B cell (primary cell): ENCODE data around the gene MYT1. TPM values are rescaled to one million over a fixed set of nuclear protein-coding genes. Genes with fewer than 3 reads are reported as not detected.

Experiments
- ATAC-seq: fragments of 200-7000 bp; cut with Tn5 transposase; one replicate; pipeline ENCODE4 v1.10.0; 2021; ENCODE audit warnings: low read depth, mild to moderate bottlenecking, moderate number of reproducible peaks, moderate library complexity
- CTCF ChIA-PET: fragments of 350-600 bp; sonication (Branson Sonifier 250); formaldehyde crosslinking; loops from one replicate; lab custom pipeline; 2021; ENCODE audit warnings: antibody characterized with exemption, inconsistent platforms; lab: Charles Lee
- POLR2A ChIA-PET: fragments of 350-600 bp; sonication (Branson Sonifier 250); formaldehyde crosslinking; loops from one replicate; lab custom pipeline; 2021; ENCODE audit warnings: antibody characterized with exemption; lab: Charles Lee
- DNase-seq: peaks from one replicate; pipeline ENCODE4 v3.0.0; 2013
- H2AFZ ChIP-seq: 2 replicates; pipeline ENCODE4 v1.6.1; 2012; ENCODE audit warnings: mild to moderate bottlenecking, low read depth, low read length; ENCODE audit not compliant: insufficient read depth, poor library complexity, severe bottlenecking
- H3K27ac ChIP-seq, 2 donors: 1 replicate in 1 of 2; 2 replicates in 1 of 2; pipeline ENCODE4 v1.5.1; 2012 to 2013; ENCODE audit warnings: low read length in 2 of 2, mild to moderate bottlenecking in 2 of 2, moderate library complexity in 1 of 2
- H3K27me3 ChIP-seq, 4 experiments: fragments of 200-600 bp in 1 of 4; sonication (generic) in 1 of 4; replicated peaks in 1 of 4; 1 replicate in 2 of 4; 2 replicates in 2 of 4; pipeline versions ENCODE4 v1.6.1 to v1.7.0; 2013 to 2016; ENCODE audit warnings: low read length in 3 of 4, mild to moderate bottlenecking in 2 of 4, mixed read lengths in 1 of 4, moderate library complexity in 1 of 4; ENCODE audit not compliant: insufficient read depth in 4 of 4, control insufficient read depth in 3 of 4; ENCODE audit errors: control extremely low read depth in 1 of 4
- H3K36me3 ChIP-seq, 2 experiments: replicated peaks in 1 of 2; 1 replicate in 1 of 2; 2 replicates in 1 of 2; pipeline versions ENCODE4 v1.6.1 to v1.7.1; 2013; ENCODE audit warnings: low read length in 1 of 2; ENCODE audit not compliant: insufficient read depth in 2 of 2, control insufficient read depth in 1 of 2; ENCODE audit errors: control extremely low read depth in 1 of 2, extremely low read depth in 1 of 2
- H3K4me1 ChIP-seq, 2 donors: fragments of 200-600 bp in 1 of 2; sonication (generic) in 1 of 2; 1 replicate in 1 of 2; 2 replicates in 1 of 2; pipeline versions ENCODE4 v1.5.1 to v1.6.1; 2013 to 2017; ENCODE audit warnings: low read length in 2 of 2; ENCODE audit not compliant: control insufficient read depth in 2 of 2, insufficient read depth in 2 of 2
- H3K4me2 ChIP-seq: replicated peaks from 2 replicates; pipeline ENCODE3; 2012; ENCODE audit warnings: mild to moderate bottlenecking, low read depth, low read length; ENCODE audit not compliant: poor library complexity, severe bottlenecking
- H3K4me3 ChIP-seq, 5 experiments: fragments of 200-600 bp in 1 of 5; sonication (generic) in 1 of 5; 1 replicate in 3 of 5; 2 replicates in 2 of 5; pipeline versions ENCODE4 v1.5.1 to v1.7.0; 2011 to 2016; ENCODE audit warnings: low read length in 4 of 5, mild to moderate bottlenecking in 4 of 5, low read depth in 2 of 5, control low read depth in 1 of 5, moderate library complexity in 1 of 5; ENCODE audit not compliant: insufficient read depth in 1 of 5; ENCODE audit errors: control extremely low read depth in 1 of 5, extremely low read depth in 1 of 5
- H3K79me2 ChIP-seq: fragments of 200-600 bp; sonication (generic); one replicate; pipeline ENCODE4 v1.6.0; 2016; ENCODE audit warnings: low read length; ENCODE audit not compliant: control insufficient read depth, insufficient read depth
- H3K9ac ChIP-seq: fragments of 200-600 bp; sonication (generic); 2 replicates; pipeline ENCODE4 v1.6.1; 2017; ENCODE audit warnings: mild to moderate bottlenecking, low read length, moderate library complexity
- H3K9me3 ChIP-seq, 3 donors: one replicate each; pipeline versions ENCODE4 v1.6.1 to v1.7.1; 2013; ENCODE audit warnings: low read length in 2 of 3; ENCODE audit not compliant: control insufficient read depth in 2 of 3, insufficient read depth in 1 of 3; ENCODE audit errors: control extremely low read depth in 1 of 3
- H4K20me1 ChIP-seq: 2 replicates; pipeline ENCODE4 v1.6.0; 2012; ENCODE audit warnings: mild to moderate bottlenecking, low read length; ENCODE audit not compliant: insufficient read depth, control insufficient read depth, poor library complexity, severe bottlenecking
- H3K27ac Mint-ChIP-seq: one replicate; pipeline ENCODE4 v1.8.0; 2021; ENCODE audit warnings: mixed read lengths
- H3K27me3 Mint-ChIP-seq: one replicate; pipeline ENCODE4 v1.8.0; 2021; ENCODE audit warnings: mixed read lengths
- H3K4me1 Mint-ChIP-seq: one replicate; pipeline ENCODE4 v1.8.0; 2021; ENCODE audit warnings: mixed read lengths
- H3K4me3 Mint-ChIP-seq: one replicate; pipeline ENCODE4 v1.8.0; 2021; ENCODE audit warnings: mixed read lengths
- H3K9me3 Mint-ChIP-seq: one replicate; pipeline ENCODE4 v1.8.0; 2022; ENCODE audit warnings: mixed read lengths; ENCODE audit not compliant: insufficient read depth
- EZH2 ChIP-seq: IDR thresholded peaks from 2 replicates; pipeline ENCODE4 v1.6.1; 2012; ENCODE audit warnings: borderline replicate concordance, low read depth, mild to moderate bottlenecking, moderate library complexity, low read length; ENCODE audit not compliant: insufficient read depth, poor library complexity, severe bottlenecking
- WGBS: methylation state at CpG from one replicate; pipeline ENCODE4 v1.1.5; 2013; ENCODE audit warnings: missing lambda C conversion rate; ENCODE audit not compliant: insufficient coverage; 5-methylcytosine and 5-hydroxymethylcytosine counted together
- intact Hi-C: fragments of 100-400 bp; cut with micrococcal nuclease; formaldehyde crosslinking; loops from one replicate; pipeline ENCODE4 v1.10.0; 2022
- polyA plus RNA-seq: library from polyadenylated mRNA; depleted of rRNA; stranded (reverse); fragments of >200 nt; gene quantifications from 2 replicates; pipeline ENCODE4 v1.2.3, GENCODE V29; 2012
- total RNA-seq, 2 donors: library from RNA; stranded (reverse); fragments of 120-200 nt in 1 of 2; gene quantifications; 1 replicate in 1 of 2; 2 replicates in 1 of 2; pipeline versions ENCODE4 v1.2.3 to v1.2.4, GENCODE V29; 2013 to 2022
- TF ChIP-seq, protein P1 (sequence below): fragments of 200-600 bp; IDR thresholded peaks from one replicate; pipeline ENCODE4 v1.8.0; 2022; ENCODE audit warnings: antibody characterized with exemption, mild to moderate bottlenecking

Gene MYT1
- total and polyA plus RNA-seq, 2 donors (not counting 1 experiment from before 2014, with no cell fraction given): 0.49 to 42.2 TPM

DNA sequence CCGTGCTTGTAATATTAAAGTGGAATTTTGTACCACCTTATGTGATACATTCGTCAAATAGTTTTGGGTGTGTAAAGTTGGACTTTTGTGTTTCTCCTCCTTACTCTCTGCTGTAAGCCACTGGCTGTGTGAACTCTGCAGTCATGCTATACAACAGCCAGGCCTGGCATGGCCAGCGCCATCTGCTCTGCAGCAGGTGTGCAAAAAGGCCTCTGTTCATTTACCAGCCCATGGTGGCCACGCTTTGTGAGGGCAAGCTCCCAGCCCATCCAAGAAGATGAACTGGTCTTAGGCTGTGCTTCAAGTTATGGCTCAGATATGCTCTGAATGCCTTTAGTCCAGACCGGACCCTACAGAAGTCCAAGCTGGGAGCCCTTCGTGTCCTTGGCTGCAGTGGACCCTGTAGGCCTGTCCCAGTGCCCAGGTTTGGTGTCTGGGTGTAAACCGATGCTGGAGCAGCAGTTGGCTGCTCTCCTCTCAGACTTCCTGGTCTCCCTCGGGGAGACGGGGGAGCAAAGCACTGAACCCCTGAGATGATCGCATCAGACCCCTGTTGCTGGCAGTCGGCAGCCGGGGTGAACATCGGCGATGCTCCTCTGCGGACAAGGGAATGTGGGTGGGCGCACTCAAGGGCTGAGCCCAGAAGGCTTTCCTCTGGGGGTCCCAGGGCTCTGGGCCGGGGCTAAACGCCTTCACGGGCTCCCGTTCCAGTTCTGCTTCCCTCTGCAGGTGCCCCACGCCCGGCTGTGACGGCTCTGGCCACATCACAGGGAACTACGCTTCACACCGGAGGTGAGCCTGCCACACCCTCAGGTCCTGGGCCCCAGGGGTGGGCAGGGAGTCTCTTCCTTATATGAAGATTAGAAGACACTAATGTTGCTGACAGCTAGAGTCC is 62.7 kb downstream of the MYT1 start:
- no peak for ATAC-seq

More for the DNA sequence above, 62.7 kb downstream of the MYT1 start:
- peaks cover 14% of the 10 kb centered on the region for H3K27me3 Mint-ChIP-seq
- no peak overlapping the region for H3K4me3 Mint-ChIP-seq
- ChIA-PET POLR2A (no interaction called here), CTCF (no interaction called here)
- intact Hi-C loops: no loop called here
- no peaks in the 10 kb centered on the region for H3K9me3 Mint-ChIP-seq
- H3K36me3 ChIP-seq: no peaks in the 10 kb centered on the region
- H3K4me1 ChIP-seq: no peaks in the 10 kb centered on the region
- 93% methylated on average over 20 of the region's 25 CpGs for WGBS
- H3K4me1 Mint-ChIP-seq: no peaks in the 10 kb centered on the region
- TF ChIP-seq EZH2: no peak
- TF ChIP-seq, protein P1, sequence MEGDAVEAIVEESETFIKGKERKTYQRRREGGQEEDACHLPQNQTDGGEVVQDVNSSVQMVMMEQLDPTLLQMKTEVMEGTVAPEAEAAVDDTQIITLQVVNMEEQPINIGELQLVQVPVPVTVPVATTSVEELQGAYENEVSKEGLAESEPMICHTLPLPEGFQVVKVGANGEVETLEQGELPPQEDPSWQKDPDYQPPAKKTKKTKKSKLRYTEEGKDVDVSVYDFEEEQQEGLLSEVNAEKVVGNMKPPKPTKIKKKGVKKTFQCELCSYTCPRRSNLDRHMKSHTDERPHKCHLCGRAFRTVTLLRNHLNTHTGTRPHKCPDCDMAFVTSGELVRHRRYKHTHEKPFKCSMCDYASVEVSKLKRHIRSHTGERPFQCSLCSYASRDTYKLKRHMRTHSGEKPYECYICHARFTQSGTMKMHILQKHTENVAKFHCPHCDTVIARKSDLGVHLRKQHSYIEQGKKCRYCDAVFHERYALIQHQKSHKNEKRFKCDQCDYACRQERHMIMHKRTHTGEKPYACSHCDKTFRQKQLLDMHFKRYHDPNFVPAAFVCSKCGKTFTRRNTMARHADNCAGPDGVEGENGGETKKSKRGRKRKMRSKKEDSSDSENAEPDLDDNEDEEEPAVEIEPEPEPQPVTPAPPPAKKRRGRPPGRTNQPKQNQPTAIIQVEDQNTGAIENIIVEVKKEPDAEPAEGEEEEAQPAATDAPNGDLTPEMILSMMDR: no peak
- H3K4me2 ChIP-seq: no peak overlapping the region
- no peak overlapping the region for H3K9ac ChIP-seq
- H3K9me3 ChIP-seq: no peaks in the 10 kb centered on the region
- no peak overlapping the region for H2AFZ ChIP-seq
- no peak overlapping the region for H3K27ac Mint-ChIP-seq
- no peaks in the 10 kb centered on the region for H4K20me1 ChIP-seq
- no peak overlapping the region for H3K4me3 ChIP-seq
- H3K27me3 ChIP-seq: no peaks in the 10 kb centered on the region
- H3K79me2 ChIP-seq: no peaks in the 10 kb centered on the region
- DNase-seq: no peak
- no peak overlapping the region for H3K27ac ChIP-seq
